OCI-LY7 (cell line): ENCODE results near the gene RDH13. TPM values are rescaled to one million over a fixed set of nuclear protein-coding genes. Genes with fewer than 3 reads are reported as not detected.
"Not testable (repeated sequence)": the region's sequence is repeated elsewhere in the genome, so short reads cannot be mapped to it uniquely, and the experiment has no call there.

ENCODE experiments used
- BruUV-seq: library from RNA; stranded (reverse); fragments of 400-500 nt; replicated peaks from 2 replicates; lab custom pipeline; 2021; lab: Mats Ljungman, UMichigan
- CTCF ChIA-PET: fragments of 300-600 bp; sonication (Branson Sonifier 250); formaldehyde crosslinking; loops from one replicate; lab custom pipeline; 2022; ENCODE audit warnings: antibody characterized with exemption; ENCODE audit not compliant: unreplicated experiment; lab: Charles Lee
- POLR2A ChIA-PET: fragments of 300-600 bp; sonication (Branson Sonifier 250); formaldehyde crosslinking; loops from one replicate; lab custom pipeline; 2022; ENCODE audit warnings: antibody characterized with exemption; lab: Charles Lee
- DNase-seq: peaks from one replicate; pipeline ENCODE4 v3.0.0-alpha.2; 2015; ENCODE audit warnings: low spot score
- H2AFZ ChIP-seq: fragments of 200-600 bp; sonication (generic), shearing (Covaris generic); 2 replicates; pipeline ENCODE4 v1.6.1; 2014; ENCODE audit warnings: mild to moderate bottlenecking, antibody characterized with exemption, low read length, moderate library complexity
- H3K27ac ChIP-seq: fragments of 200-600 bp; sonication (generic); 2 replicates; pipeline ENCODE4 v1.5.1; 2014; ENCODE audit warnings: mixed run types, low read depth, mild to moderate bottlenecking, moderate library complexity, low read length, inconsistent platforms; ENCODE audit not compliant: poor library complexity, severe bottlenecking
- H3K36me3 ChIP-seq: fragments of 200-600 bp; sonication (generic); 2 replicates; pipeline ENCODE4 v1.6.1; 2014; ENCODE audit warnings: mild to moderate bottlenecking, antibody characterized with exemption, low read length, moderate library complexity, mixed read lengths; ENCODE audit not compliant: insufficient read depth
- H3K4me1 ChIP-seq: fragments of 200-600 bp; sonication (generic); 2 replicates; pipeline ENCODE4 v1.5.1; 2014; ENCODE audit warnings: mild to moderate bottlenecking, low read length; ENCODE audit not compliant: insufficient read depth, poor library complexity, severe bottlenecking
- H3K4me2 ChIP-seq: fragments of 200-600 bp; sonication (generic); 2 replicates; pipeline ENCODE4 v1.6.1; 2014; ENCODE audit warnings: mild to moderate bottlenecking, low read length
- H3K4me3 ChIP-seq: fragments of 200-600 bp; sonication (generic); 2 replicates; pipeline ENCODE4 v1.5.1; 2014; ENCODE audit warnings: mild to moderate bottlenecking, low read depth, low read length; ENCODE audit not compliant: poor library complexity, severe bottlenecking
- H3K79me2 ChIP-seq: fragments of 200-600 bp; sonication (generic); 2 replicates; pipeline ENCODE4 v1.6.1; 2016; ENCODE audit warnings: low read depth, mild to moderate bottlenecking, low read length, moderate library complexity, mixed read lengths; ENCODE audit not compliant: insufficient read depth
- H3K9me2 ChIP-seq: fragments of 200-600 bp; sonication (generic); 2 replicates; pipeline ENCODE4 v1.6.1; 2016; ENCODE audit warnings: mild to moderate bottlenecking, low read length, mixed read lengths; ENCODE audit not compliant: insufficient read depth
- H3K9me3 ChIP-seq: fragments of 200-600 bp; sonication (generic); 2 replicates; pipeline ENCODE4 v1.6.1; 2014; ENCODE audit warnings: mild to moderate bottlenecking, mixed run types, low read length, mixed read lengths
- H4K20me1 ChIP-seq: fragments of 200-600 bp; sonication (generic); 2 replicates; pipeline ENCODE4 v1.6.1; 2014; ENCODE audit warnings: mild to moderate bottlenecking, antibody characterized with exemption, low read length, moderate library complexity, mixed read lengths; ENCODE audit not compliant: insufficient read depth
- EZH2phosphoT487 ChIP-seq: fragments of 200-600 bp; sonication (generic); IDR thresholded peaks from 2 replicates; pipeline ENCODE4 v1.6.1; 2018; ENCODE audit warnings: low read depth, borderline replicate concordance, mild to moderate bottlenecking, mixed run types, antibody characterized with exemption, low read length, moderate library complexity, mixed read lengths
- intact Hi-C: fragments of 100-400 bp; cut with micrococcal nuclease; formaldehyde crosslinking; loops from one replicate; pipeline ENCODE4 v1.10.0; 2022; ENCODE audit not compliant: unreplicated experiment
- total RNA-seq, 2 experiments: library from RNA; depleted of rRNA in 1 of 2; stranded (reverse); fragments of >200 nt in 1 of 2; shearing (Covaris generic) in 1 of 2; gene quantifications; 2 replicates each; pipeline ENCODE4 v1.2.3, GENCODE V29; 2014 to 2022
- TF ChIP-seq, protein P1 (sequence below): fragments of 200-600 bp; sonication (generic); conservative IDR thresholded peaks from 2 replicates; pipeline ENCODE4 v1.5.1; 2014; ENCODE audit warnings: mild to moderate bottlenecking, antibody characterized with exemption, low read length, moderate library complexity, mixed read lengths

The RDH13 gene
- total RNA-seq, 2 experiments from 2014 or later = 19.5 to 23.1 TPM

GRCh38 chr19:55111238-55111831 is 48.4 kb upstream of the RDH13 start:
- Histone ChIP-seq H2AFZ (no peak overlapping the region), H3K4me2 (no peak overlapping the region), H3K9me3 (no peaks in the 10 kb centered on the region), H3K9me2 (no peaks in the 10 kb centered on the region), H3K36me3 (peaks cover 75% of the 10 kb centered on the region), H3K4me3 (no peak overlapping the region), H3K4me1 (peaks cover 34% of the 10 kb centered on the region), H3K79me2 (peaks cover 55% of the 10 kb centered on the region), H4K20me1 (peaks cover 19% of the 10 kb centered on the region), H3K27ac (no peak overlapping the region)
- CTCF ChIA-PET = no interaction called here
- TF ChIP-seq EZH2phosphoT487 = no peak
- no TSS peak for BruUV-seq
- POLR2A ChIA-PET = no interaction called here
- intact Hi-C loops = no loop called here
- DNase-seq = no peak

DNA sequence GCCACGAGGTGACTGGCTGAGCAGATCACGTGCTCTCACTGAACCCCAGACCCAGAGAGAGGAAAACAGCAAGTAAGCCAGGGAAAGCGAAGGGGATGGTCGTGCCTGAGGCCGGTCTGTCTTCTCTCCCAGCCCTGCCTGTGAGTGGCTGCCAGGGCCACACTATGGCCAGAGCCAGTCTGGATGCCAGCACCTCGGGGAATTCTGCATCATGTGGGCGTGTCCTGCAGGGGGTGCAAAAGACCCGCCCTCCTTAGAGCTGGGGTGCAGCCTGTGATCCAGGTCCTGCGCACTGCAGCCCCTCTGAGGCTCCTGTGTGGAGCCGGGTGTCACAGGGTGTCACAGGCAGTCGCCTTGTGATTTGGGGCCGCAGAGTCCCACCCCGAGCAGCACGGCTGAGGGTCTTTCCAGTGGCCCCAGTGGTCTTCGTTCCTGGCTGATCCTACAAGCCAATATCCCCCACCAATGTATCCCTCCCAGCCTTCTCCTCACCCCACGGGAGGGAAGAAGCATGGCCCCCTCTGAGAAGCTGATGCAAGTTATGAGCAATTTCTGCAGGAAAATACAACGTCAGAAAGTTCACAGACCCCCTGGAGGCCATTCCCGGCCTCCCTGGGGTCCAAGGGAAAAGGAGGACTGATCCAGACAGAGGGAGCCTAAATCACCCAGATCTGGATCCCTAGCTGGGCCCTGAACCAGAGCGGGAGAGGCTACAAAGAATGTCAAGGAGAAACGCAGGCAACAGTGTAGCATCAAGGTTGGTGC is 46.8 kb upstream of the RDH13 start:
- DNase-seq = no peak
- peaks cover 25% of the 10 kb centered on the region for H3K4me1 ChIP-seq
- H4K20me1 ChIP-seq = peaks cover 14% of the 10 kb centered on the region; the same call in 1 of the 2 replicates
- H2AFZ ChIP-seq = no peak overlapping the region
- no peak overlapping the region for H3K4me2 ChIP-seq
- peaks cover 77% of the 10 kb centered on the region for H3K36me3 ChIP-seq
- peaks cover 39% of the 10 kb centered on the region for H3K79me2 ChIP-seq
- POLR2A ChIA-PET = no interaction called here
- no peak overlapping the region for H3K4me3 ChIP-seq
- CTCF ChIA-PET = no interaction called here
- no peak overlapping the region for H3K27ac ChIP-seq
- no peaks in the 10 kb centered on the region for H3K9me2 ChIP-seq
- H3K9me3 ChIP-seq = no peaks in the 10 kb centered on the region
- BruUV-seq = no TSS peak
- TF ChIP-seq, protein P1, sequence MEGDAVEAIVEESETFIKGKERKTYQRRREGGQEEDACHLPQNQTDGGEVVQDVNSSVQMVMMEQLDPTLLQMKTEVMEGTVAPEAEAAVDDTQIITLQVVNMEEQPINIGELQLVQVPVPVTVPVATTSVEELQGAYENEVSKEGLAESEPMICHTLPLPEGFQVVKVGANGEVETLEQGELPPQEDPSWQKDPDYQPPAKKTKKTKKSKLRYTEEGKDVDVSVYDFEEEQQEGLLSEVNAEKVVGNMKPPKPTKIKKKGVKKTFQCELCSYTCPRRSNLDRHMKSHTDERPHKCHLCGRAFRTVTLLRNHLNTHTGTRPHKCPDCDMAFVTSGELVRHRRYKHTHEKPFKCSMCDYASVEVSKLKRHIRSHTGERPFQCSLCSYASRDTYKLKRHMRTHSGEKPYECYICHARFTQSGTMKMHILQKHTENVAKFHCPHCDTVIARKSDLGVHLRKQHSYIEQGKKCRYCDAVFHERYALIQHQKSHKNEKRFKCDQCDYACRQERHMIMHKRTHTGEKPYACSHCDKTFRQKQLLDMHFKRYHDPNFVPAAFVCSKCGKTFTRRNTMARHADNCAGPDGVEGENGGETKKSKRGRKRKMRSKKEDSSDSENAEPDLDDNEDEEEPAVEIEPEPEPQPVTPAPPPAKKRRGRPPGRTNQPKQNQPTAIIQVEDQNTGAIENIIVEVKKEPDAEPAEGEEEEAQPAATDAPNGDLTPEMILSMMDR = no peak
- TF ChIP-seq EZH2phosphoT487 = no peak
- intact Hi-C loops = no loop called here

- BruUV-seq, H3K4me1 ChIP-seq, POLR2A ChIA-PET, H2AFZ ChIP-seq, H3K4me2 ChIP-seq, DNase-seq, H3K9me2 ChIP-seq, H3K9me3 ChIP-seq, CTCF ChIA-PET, intact Hi-C loops, H3K4me3 ChIP-seq, H4K20me1 ChIP-seq, H3K27ac ChIP-seq: not testable (repeated sequence)
- Histone ChIP-seq H3K36me3 (peaks cover 85% of the 10 kb centered on the region), H3K79me2 (peaks cover 18% of the 10 kb centered on the region)
Observed at GRCh38 chr19:55107252-55107651, 44.3 kb upstream of the RDH13 start.
